ENCODE measurements around the gene RAB40B.

DNA sequence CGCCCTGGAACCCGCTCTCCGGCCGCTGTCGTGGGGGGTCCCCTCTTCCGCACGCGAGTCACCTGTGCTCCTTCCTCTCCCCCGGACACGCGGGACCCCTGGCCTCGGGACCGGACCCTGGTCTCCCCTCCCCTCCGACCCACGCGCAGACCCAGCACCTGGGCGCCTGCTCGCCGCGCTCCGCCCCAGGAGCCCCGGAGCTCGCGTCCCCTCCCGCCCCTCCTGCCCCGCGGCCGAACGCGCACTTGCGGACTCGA lies 762 bp downstream of the RAB40B start:
- TF ChIP-seq, protein P1, sequence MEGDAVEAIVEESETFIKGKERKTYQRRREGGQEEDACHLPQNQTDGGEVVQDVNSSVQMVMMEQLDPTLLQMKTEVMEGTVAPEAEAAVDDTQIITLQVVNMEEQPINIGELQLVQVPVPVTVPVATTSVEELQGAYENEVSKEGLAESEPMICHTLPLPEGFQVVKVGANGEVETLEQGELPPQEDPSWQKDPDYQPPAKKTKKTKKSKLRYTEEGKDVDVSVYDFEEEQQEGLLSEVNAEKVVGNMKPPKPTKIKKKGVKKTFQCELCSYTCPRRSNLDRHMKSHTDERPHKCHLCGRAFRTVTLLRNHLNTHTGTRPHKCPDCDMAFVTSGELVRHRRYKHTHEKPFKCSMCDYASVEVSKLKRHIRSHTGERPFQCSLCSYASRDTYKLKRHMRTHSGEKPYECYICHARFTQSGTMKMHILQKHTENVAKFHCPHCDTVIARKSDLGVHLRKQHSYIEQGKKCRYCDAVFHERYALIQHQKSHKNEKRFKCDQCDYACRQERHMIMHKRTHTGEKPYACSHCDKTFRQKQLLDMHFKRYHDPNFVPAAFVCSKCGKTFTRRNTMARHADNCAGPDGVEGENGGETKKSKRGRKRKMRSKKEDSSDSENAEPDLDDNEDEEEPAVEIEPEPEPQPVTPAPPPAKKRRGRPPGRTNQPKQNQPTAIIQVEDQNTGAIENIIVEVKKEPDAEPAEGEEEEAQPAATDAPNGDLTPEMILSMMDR (conservative IDR thresholded peaks at IDR 0.05; ENCODE audit: low read depth, low read length), result no peak
- no peak for TF ChIP-seq EZH2 (IDR thresholded peaks at IDR 0.05; ENCODE audit: low read length, unreplicated experiment)
